Measurements from ENCODE around the gene TSC1.

TSC1 gene

DNA sequence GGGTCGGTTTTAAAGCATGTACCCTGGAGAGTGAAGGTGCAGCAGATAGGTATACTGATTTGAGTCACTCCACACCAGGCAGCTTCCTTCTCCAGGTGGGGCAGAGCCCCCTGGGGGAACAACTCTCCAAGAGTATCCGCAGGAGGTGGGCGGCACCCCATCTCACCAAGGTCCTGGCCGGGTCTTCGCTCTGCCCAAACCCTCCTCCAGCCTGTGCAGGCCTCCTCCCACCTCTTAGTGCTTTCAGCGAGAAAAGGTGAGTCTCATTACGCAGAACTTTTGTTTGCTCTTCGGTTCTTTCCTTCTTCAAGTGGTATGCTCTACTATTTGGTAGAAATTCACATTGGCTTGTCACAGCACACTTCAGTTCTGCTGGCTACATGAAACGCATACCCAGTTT is 52.0 kb downstream of the TSC1 start:
- no peak for DNase-seq

GRCh38 chr9:132888151-132888550 is 56.3 kb downstream of the TSC1 start:
- no peak for DNase-seq

DNA sequence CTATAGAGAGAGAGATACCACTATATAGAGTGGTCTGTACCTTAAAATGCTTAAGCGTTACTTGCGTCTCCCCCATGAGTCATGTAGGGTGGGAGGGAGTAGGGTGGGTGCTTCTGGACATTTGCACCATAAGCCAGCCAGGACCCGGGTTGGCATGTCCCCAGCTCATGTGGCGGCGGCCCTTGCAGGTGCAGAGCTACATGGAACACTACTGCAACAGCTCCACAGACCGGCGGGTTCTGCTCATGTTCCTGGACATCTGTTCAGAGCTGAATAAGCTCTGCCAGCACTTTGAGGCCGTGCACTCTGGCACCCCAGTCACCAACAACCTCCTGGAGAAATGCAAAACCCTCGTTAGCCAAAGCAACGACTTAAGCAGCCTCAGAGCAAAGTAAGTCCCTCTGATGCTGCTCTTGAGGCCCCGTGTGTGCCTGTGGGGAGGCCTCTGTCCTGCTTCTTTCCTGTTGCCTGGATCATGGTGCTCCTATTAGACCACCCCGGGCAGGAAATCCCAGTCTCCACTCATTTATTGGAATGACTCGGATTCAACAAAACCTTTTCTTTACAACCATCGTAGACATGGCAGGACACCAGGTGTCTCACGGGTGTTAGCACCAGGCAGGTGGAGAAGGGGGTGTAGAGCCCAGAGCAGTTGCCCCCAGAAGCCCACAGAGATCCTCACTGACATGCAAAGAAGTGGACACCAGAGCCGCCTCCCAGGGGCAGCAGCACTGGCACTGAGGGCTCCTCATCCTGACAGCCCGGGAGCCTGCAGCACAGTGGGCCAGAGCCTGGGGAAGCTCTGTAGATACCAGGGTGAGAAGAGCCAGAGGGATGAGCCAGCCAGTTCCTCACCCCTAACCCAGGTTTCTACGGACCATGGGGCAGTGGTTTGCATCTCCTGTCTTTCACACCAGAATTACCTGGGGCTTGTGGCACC is 57.0 kb downstream of the TSC1 start:
- no peak for DNase-seq

DNA sequence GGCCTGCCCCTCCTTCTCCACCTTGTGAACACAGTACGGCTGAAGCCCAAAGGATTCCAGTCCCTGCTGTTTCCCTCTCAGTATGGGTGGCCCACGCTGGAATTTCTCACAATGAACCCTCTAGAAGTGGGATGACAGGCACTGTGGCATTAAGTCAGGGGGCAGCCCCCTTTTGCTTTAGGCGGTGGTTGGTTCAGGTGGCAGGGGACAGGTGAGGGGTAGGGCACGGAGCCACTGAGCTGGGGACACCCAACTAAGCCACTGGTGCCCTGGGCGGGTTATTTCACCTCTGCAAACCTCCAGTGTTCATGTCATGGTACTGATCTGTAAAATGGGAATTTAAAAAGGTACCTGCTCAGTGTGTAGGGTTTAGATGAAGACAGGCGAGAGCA is 58.1 kb downstream of the TSC1 start:
- DNase-seq, result no peak

DNA sequence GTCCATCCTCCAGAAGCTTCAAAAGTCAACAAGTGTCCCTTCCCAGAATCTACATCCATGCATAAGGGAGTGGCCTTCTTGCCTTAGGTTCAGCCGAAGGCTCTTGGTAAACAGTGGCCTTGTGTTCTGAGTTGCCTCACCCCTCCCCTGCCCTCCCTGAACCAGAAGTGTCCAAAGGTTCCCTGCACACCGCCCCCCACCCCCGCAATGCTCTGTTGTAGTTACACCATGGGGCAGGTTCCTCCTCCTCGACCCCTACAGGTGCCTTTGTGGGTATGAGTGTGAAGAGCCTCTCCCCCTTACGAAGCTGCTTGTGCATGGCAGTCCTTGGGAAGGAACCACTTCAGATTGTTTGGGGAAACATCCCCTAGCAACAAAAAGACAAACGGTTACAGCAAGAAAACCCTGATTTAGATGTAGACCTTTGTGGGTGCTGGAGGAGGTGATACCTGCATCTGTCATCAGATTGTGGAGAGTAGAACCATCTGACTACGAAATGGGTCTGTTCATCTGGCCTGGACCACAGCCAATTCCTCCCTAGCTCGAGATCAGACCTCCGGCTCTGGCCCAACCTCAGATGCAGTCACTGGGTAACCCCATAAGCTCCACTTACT is 58.6 kb downstream of the TSC1 start:
- no peak for DNase-seq

DNA sequence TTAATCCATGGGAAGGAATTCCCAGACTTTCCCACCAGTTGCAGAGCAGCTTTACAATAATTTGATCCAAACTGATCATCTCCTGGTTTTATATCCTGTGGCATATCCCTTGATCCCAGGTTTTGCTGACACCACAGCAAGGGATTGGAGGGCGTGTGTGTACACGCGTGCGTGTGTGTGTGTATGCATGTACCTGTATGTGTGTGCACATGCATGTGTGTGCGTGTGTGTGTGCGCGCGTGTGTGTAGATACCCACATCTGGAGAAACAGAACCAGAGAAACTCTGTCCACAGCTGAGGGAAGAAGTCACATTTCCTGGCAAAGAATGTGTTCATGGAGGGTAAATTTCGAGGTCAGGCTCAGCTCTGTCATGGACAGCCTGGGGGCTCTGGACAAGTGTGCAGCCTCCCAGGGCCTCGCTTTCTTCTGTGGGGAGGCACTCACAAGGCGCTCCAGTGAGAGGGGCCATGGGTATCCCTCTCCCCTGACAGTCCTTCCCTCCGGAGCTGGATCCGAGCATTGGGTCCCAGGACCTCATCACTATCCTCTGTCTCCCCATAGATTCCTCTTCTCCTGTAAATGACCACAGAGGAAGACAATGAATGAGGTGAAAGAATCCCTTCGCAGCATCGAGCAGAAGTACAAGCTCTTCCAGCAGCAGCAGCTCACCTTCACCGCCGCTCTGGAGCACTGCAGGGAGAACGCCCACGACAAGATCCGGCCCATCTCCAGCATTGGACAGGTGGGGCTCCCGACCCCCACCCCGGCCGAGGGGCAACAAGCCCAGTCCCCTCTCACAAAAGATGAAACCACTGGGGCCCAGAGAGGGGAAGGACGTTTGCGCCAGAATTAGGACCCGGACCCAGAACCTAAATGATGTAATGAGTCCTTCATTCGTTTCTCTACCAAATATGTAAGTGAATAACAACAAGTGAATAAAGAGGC is 60.8 kb downstream of the TSC1 start:
- DNase-seq, result no peak

- DNase-seq, result no peak
Observed at GRCh38 chr9:132882616-132883015, 61.8 kb downstream of the TSC1 start.

DNA sequence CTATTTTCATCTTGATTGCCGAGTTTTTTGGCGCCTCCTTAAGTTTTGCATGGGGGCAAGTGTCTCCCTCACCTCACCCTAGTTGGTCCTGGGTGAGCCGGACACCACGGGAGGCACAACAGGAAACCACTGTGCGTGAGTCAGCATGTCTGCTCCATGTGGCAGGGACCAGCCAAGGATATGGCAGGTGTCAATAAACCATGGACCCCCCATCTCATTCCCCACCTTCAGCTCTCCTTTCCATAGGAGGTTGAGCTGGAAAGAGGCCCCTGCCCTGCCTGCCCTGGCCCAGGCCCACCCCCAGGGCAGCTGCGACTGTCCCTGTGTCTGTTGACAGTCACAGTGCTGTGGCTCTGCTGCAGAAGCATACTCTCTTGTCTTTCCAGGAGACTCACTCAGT is 62.6 kb downstream of the TSC1 start:
- DNase-seq, result no peak

GRCh38 chr9:132880324-132880661 is 64.1 kb downstream of the TSC1 start:
- DNase-seq, result no peak

- DNase-seq, result no peak
Observed at GRCh38 chr9:132879457-132880323, 64.7 kb downstream of the TSC1 start.

- peak in 45 of 51 donors; percentile 17 to 78 (median 46) for DNase-seq
Observed at GRCh38 chr9:132878695-132879456, 65.5 kb downstream of the TSC1 start, which contains the start of gene SPACA9. TSS of gene SPACA9 (plus strand) at chr9:132878898. CDS start at chr9:132883948, 5,050 bp downstream.

DNA sequence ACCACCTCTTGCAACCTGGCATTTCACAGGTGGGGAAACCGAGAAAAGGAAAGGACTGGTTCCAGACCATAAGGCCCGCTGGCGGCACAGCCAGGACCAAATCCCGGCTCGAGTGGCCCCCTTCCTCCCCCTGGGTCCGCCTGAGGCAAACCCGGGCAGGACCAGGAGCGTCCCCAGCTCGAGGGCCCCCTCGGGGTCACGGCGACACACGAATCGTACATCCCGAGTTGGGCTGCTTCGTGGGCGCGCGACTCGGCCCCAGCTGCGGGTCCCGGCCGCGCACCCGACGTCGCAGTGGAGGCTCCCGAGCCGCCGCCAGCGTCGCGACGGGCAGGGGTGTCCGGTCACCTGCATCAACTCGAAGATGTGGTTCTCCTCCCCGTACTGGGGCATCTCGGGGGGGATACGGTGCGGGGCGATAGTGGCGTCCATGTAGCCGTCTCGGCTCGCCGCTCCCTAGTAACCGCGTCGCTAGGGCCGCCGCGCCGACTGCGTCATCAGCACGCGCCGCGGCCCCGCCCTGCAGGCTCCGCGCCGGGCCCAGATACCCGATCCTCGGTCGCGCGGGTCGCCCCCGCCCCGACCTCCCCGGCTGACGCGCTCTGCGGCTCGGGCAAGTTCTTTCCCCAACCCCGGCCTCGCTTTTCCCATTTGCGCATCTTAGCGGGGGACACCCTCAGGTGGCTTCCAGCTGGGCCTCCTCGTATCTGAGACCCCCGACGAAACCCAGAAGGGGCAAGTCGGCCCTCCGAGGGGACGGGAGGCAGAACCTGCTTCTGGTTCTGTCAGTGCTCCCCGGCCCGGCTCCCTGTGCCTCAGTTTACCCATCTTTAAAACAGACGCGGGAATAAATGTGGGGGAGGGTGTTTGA is 66.4 kb downstream of the TSC1 start, which contains the start of gene AK8:
TSS of gene AK8 (minus strand) at position 461 of the 871 bp plus-strand sequence. CDS start at position 432, 29 bp downstream.
- DNase-seq, result peak in 46 of 51 donors; percentile 7 to 77 (median 52)

DNA sequence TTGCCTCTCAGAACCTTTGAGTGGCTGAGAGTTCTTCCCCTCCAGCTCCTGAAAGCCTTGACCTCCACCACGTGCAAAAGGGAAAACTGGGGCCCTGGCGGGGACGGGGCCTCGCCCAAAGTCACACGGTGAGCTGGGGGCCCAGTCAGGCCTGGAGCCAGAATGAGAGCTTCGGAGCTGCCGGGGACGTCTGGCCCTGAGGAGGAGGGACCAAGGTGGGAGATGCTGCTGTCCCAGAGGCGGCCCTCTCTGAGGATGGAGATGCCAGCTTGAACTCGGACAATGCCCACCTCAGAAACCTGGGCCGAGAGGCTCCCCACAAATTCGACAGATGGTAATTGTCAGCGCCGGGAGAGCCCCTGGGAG is 67.0 kb downstream of the TSC1 start:
- no peak for DNase-seq

DNA sequence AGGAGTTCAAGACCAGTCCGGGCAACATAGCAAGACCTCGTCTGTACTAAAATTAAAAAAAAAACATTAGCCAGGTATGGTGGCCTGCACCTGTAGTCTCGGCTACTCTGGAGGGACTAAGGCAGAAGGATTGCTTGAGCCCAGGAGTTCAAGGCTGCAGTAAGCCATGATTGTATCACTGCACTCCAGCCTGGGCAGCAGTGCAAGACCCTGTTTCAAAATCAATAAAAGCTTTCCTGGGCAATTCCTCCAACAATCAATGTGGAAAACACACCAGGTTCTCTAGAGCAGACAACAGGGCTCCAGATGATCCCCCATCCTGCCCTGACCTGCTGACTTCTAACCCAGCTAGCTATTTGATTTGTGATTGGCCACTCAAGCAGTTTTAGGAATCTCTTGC is 67.6 kb downstream of the TSC1 start:
- no peak for DNase-seq

- no peak for DNase-seq
Observed at GRCh38 chr9:132875159-132875558, 69.3 kb downstream of the TSC1 start.

GRCh38 chr9:132873403-132873802 is 71.0 kb downstream of the TSC1 start:
- DNase-seq, result no peak

GRCh38 chr9:132869266-132869665 is 75.2 kb downstream of the TSC1 start:
- DNase-seq, result no peak

DNA sequence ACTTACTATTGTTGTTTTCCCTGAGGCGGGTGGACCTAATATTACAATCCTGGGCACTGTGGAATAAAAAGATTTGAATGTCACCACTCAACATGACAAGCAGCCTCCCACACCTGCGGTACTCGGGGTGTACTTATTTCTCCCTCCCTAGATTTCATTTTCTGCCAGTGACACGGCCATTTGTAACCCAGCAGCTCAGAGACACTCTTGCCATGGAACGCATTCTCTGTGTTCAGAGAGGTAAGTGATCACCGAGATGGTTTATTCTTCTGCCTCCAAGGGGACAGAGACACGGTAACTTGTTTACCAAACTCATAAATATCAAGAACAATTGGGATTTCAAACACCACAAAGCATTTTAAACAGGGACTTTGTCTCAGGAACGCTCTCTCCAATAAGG is 77.5 kb downstream of the TSC1 start:
- DNase-seq, result no peak

- no peak for DNase-seq
Observed at GRCh38 chr9:132864691-132865090, 79.7 kb downstream of the TSC1 start.

Data from hypothalamus (tissue), 51 donors.